Endothelial cell of umbilical vein (primary cell): ENCODE results near the gene AGAP3. TPM values are rescaled to one million over a fixed set of nuclear protein-coding genes. Genes with fewer than 3 reads are reported as not detected.

ENCODE experiments used
- BruUV-seq: library from RNA; stranded (reverse); fragments of 400-500 nt; replicated peaks from 2 replicates; lab custom pipeline; 2021; lab: Mats Ljungman, UMichigan
- CTCF ChIA-PET: fragments of 300-600, 350-600 bp; sonication (Branson Sonifier 250); formaldehyde crosslinking; loops from one replicate; lab custom pipeline; 2021; ENCODE audit warnings: antibody characterized with exemption, inconsistent platforms; lab: Charles Lee
- POLR2A ChIA-PET: fragments of 300-600, 350-600 bp; sonication (Branson Sonifier 250); formaldehyde crosslinking; loops from one replicate; lab custom pipeline; 2021; ENCODE audit warnings: antibody characterized with exemption, inconsistent platforms; lab: Charles Lee
- DNase-seq: peaks from one replicate; pipeline ENCODE4 v3.0.0-alpha.2; 2011; ENCODE audit warnings: low read depth, low spot score
- FAIRE-seq: peaks from 2 replicates; lab custom pipeline; 2011; peaks lifted over from hg19 to GRCh38; lab: Jason Lieb, UNC
- H2AFZ ChIP-seq: 2 replicates; pipeline ENCODE4 v1.6.0; 2012; ENCODE audit warnings: low read depth, low read length, control low read depth, inconsistent platforms
- H3K27ac ChIP-seq: 2 replicates; pipeline ENCODE4 v1.5.1; 2011; ENCODE audit warnings: low read depth, mild to moderate bottlenecking, control low read depth, low read length, moderate library complexity; ENCODE audit not compliant: insufficient read depth
- H3K27me3 ChIP-seq, 2 experiments: 2 replicates each; pipeline versions ENCODE4 v1.6.0 to v1.6.1; 2011; ENCODE audit warnings: low read length in 2 of 2, mixed read lengths in 1 of 2; ENCODE audit not compliant: control insufficient read depth in 2 of 2, insufficient read depth in 2 of 2
- H3K36me3 ChIP-seq, 2 experiments: 2 replicates in 1 of 2; 3 replicates in 1 of 2; pipeline ENCODE4 v1.5.1; 2011; ENCODE audit warnings: low read length in 2 of 2, mild to moderate bottlenecking in 1 of 2, moderate library complexity in 1 of 2; ENCODE audit not compliant: control insufficient read depth in 2 of 2, insufficient read depth in 2 of 2; ENCODE audit errors: extremely low read depth in 1 of 2
- H3K4me1 ChIP-seq: 3 replicates; pipeline ENCODE4 v1.5.1; 2011; ENCODE audit warnings: mild to moderate bottlenecking, low read length; ENCODE audit not compliant: control insufficient read depth, insufficient read depth; ENCODE audit errors: extremely low read depth
- H3K4me2 ChIP-seq: 2 replicates; pipeline ENCODE4 v1.6.1; 2011; ENCODE audit warnings: low read length, control low read depth, mixed read lengths; ENCODE audit not compliant: insufficient read depth
- H3K4me3 ChIP-seq, 3 experiments: fragments of 200-600 bp in 1 of 3; sonication (generic), shearing (Covaris generic) in 1 of 3; replicated peaks in 1 of 3; 2 replicates each; pipeline ENCODE4 v1.5.1; 2011 to 2016; ENCODE audit warnings: control low read depth in 3 of 3, low read length in 3 of 3, mild to moderate bottlenecking in 2 of 3, inconsistent platforms in 1 of 3, low read depth in 1 of 3, moderate library complexity in 1 of 3; ENCODE audit not compliant: insufficient read depth in 1 of 3
- H3K79me2 ChIP-seq: 2 replicates; pipeline ENCODE4 v1.6.0; 2012; ENCODE audit warnings: low read length, inconsistent platforms; ENCODE audit not compliant: control insufficient read depth, insufficient read depth
- H3K9ac ChIP-seq: replicated peaks from 2 replicates; pipeline ENCODE3; 2011; ENCODE audit warnings: low read length, control low read depth; ENCODE audit not compliant: insufficient read depth; ENCODE audit errors: extremely low read depth
- H3K9me1 ChIP-seq: replicated peaks from 3 replicates; pipeline ENCODE4 v1.6.0; 2011; ENCODE audit warnings: mild to moderate bottlenecking, low read length; ENCODE audit not compliant: control insufficient read depth, insufficient read depth; ENCODE audit errors: extremely low read depth
- H3K9me3 ChIP-seq: replicated peaks from 2 replicates; pipeline ENCODE4 v1.5.1; 2012; ENCODE audit warnings: low read length, inconsistent platforms; ENCODE audit not compliant: control insufficient read depth, insufficient read depth
- H4K20me1 ChIP-seq: replicated peaks from 2 replicates; pipeline ENCODE3; 2011; ENCODE audit warnings: mild to moderate bottlenecking, low read length; ENCODE audit not compliant: control insufficient read depth, insufficient read depth; ENCODE audit errors: extremely low read depth
- EZH2 ChIP-seq: IDR thresholded peaks from 2 replicates; pipeline ENCODE4 v1.6.1; 2012; ENCODE audit warnings: borderline replicate concordance, low read depth, mild to moderate bottlenecking, moderate library complexity, low read length, inconsistent platforms; ENCODE audit not compliant: severe bottlenecking
- FOS ChIP-seq: IDR thresholded peaks from 2 replicates; pipeline ENCODE4 v1.6.1; 2011; ENCODE audit warnings: mild to moderate bottlenecking, low read length, moderate library complexity, borderline replicate concordance; ENCODE audit not compliant: insufficient read depth
- GATA2 ChIP-seq: IDR thresholded peaks from 2 replicates; pipeline ENCODE4 v1.7.0; 2011; ENCODE audit warnings: low read depth, mild to moderate bottlenecking, moderate library complexity, mixed read lengths, low read length; ENCODE audit not compliant: insufficient read length, insufficient read depth
- JUN ChIP-seq: IDR thresholded peaks from 2 replicates; pipeline ENCODE4 v1.6.1; 2011; ENCODE audit warnings: borderline replicate concordance, low read depth; ENCODE audit not compliant: insufficient read length, insufficient read depth
- MYC ChIP-seq: IDR thresholded peaks from one replicate; pipeline ENCODE4 v1.6.1; 2011; ENCODE audit warnings: mild to moderate bottlenecking, low read depth, low read length
- POLR2A ChIP-seq: IDR thresholded peaks from 2 replicates; pipeline ENCODE4 v1.6.1; 2012; ENCODE audit warnings: low read depth, mild to moderate bottlenecking, control low read depth, low read length
- POLR2AphosphoS5 ChIP-seq: IDR thresholded peaks from 2 replicates; pipeline ENCODE4 v1.6.1; 2012; ENCODE audit warnings: low read depth, mild to moderate bottlenecking, control low read depth, low read length, moderate library complexity; ENCODE audit not compliant: insufficient read depth
- dilution Hi-C: fragments of 300-500 bp; cut with MboI; formaldehyde crosslinking; loops from one replicate; pipeline ENCODE4 v1.15.0; 2019; ENCODE audit warnings: low sequenced_read_pairs; ENCODE audit not compliant: extremely low pct_ligation_motif_present
- intact Hi-C: fragments of 100-400 bp; cut with micrococcal nuclease; formaldehyde crosslinking; loops from one replicate; pipeline ENCODE4 v1.10.0; 2022
- polyA plus RNA-seq, 4 experiments: library from polyadenylated mRNA; depleted of rRNA in 3 of 4; stranded (reverse) in 3 of 4; unstranded in 1 of 4; fragments of >200 nt; gene quantifications; 2 replicates each; pipeline versions ENCODE4 v1.2.1 to v1.2.3, GENCODE V29; 2011 to 2012; ENCODE audit warnings: missing spikeins in 1 of 4
- total RNA-seq: library from RNA; stranded (reverse); gene quantifications from 2 replicates; pipeline ENCODE4 v1.2.3, GENCODE V29; 2021
- TF ChIP-seq, protein P1 (sequence below), 2 donors: IDR thresholded peaks; 1 replicate in 1 of 2; 2 replicates in 1 of 2; pipeline ENCODE4 v1.5.1; 2011; ENCODE audit warnings: low read length in 2 of 2, mild to moderate bottlenecking in 2 of 2, moderate library complexity in 2 of 2, control low read depth in 1 of 2, inconsistent platforms in 1 of 2, low read depth in 1 of 2; ENCODE audit not compliant: insufficient read depth in 1 of 2; ENCODE audit errors: extremely low read depth in 1 of 2
- TF ChIP-seq, protein P2 (sequence below): IDR thresholded peaks from 2 replicates; pipeline ENCODE4 v1.6.1; 2011; ENCODE audit not compliant: insufficient read depth, insufficient read length

Gene AGAP3
- total and polyA plus RNA-seq, 2 donors (not counting 3 experiments of a cell fraction or from before 2014, with no cell fraction given), result 171 to 174 TPM

DNA sequence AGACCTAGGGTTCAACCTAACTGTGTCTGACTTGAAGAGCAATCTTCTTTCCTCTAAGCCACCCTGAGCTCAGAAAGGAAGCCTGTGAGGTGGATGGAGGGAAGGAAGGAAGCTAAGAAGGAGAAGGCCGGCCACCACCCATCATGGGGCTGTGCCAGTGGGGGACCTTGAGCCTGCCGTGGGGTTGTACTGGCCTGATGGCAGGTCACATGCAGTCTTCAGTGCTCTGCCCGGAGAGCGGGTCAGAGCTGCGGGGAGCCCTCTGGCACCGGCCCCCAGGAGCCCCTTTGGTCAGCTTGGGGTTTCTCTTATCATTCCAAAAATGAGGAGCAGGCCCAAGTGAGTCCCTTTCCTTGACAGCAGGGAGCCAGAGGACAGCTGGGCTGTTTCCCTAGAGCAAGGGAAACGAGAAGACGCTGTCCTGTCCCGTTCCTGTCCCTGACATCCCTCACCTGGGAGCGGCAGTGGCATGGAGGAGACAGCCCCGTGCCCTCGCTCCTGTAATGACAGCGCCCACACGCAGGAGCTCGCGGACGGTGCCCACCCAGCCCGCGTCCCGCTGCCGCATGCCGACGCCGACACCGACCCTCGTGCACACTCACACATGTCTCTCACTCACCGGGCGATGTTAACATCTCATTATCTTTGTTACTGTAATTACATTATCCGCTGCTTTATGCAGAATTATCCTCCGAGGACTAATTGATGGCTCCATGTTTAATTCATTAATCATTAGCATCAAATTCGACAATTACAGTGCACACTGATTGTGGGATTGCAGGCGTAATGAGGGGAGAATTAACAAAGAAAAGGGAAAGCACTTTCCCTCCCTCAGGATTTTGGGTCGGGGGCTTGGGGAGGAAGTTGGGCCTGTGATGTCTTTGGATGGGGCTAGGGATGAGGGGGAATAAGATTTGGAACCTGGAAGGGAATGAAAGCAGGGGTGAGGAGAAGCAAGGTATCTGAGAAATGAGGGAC, 49.9 kb downstream of the AGAP3 start:
- POLR2A ChIA-PET, result no interaction called here
- BruUV-seq, result no TSS peak
- intact Hi-C loops (no loop called here), dilution Hi-C loops (no loop called here)
- no peak for FAIRE-seq
- H3K79me2 ChIP-seq, result no peaks in the 10 kb centered on the region
- H3K4me2 ChIP-seq, result no peak overlapping the region
- CTCF ChIA-PET, result interaction anchor here (1.5 kb wide), 1 partner anchor 12 kb away, joined by 9 read pairs; no protein-coding TSS in a partner anchor
- no peaks in the 10 kb centered on the region for H4K20me1 ChIP-seq
- DNase-seq, result no peak
- no peaks in the 10 kb centered on the region for H3K9me1 ChIP-seq
- no peaks in the 10 kb centered on the region for H3K9me3 ChIP-seq
- H3K27me3 ChIP-seq, result no peaks in the 10 kb centered on the region
- peaks cover 11 to 69% of the 10 kb centered on the region in 2 experiments for H3K36me3 ChIP-seq
- TF ChIP-seq, protein P1, sequence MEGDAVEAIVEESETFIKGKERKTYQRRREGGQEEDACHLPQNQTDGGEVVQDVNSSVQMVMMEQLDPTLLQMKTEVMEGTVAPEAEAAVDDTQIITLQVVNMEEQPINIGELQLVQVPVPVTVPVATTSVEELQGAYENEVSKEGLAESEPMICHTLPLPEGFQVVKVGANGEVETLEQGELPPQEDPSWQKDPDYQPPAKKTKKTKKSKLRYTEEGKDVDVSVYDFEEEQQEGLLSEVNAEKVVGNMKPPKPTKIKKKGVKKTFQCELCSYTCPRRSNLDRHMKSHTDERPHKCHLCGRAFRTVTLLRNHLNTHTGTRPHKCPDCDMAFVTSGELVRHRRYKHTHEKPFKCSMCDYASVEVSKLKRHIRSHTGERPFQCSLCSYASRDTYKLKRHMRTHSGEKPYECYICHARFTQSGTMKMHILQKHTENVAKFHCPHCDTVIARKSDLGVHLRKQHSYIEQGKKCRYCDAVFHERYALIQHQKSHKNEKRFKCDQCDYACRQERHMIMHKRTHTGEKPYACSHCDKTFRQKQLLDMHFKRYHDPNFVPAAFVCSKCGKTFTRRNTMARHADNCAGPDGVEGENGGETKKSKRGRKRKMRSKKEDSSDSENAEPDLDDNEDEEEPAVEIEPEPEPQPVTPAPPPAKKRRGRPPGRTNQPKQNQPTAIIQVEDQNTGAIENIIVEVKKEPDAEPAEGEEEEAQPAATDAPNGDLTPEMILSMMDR (IDR thresholded peaks at IDR 0.05; ENCODE audit: extremely low read depth in 1 of 2, insufficient read depth in 1 of 2, low read depth in 1 of 2, low read length in 2 of 2), result no peak
- TF ChIP-seq GATA2 (no peak), EZH2 (no peak), POLR2AphosphoS5 (no peak), POLR2A (no peak), MYC (no peak), FOS (no peak), JUN (no peak)
- TF ChIP-seq, protein P2, sequence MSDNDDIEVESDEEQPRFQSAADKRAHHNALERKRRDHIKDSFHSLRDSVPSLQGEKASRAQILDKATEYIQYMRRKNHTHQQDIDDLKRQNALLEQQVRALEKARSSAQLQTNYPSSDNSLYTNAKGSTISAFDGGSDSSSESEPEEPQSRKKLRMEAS, result no peak
- no peak overlapping the region for H3K9ac ChIP-seq
- H3K27ac ChIP-seq, result no peak overlapping the region
- no peak overlapping the region for H2AFZ ChIP-seq
- H3K4me1 ChIP-seq, result no peaks in the 10 kb centered on the region
- no peak overlapping the region for H3K4me3 ChIP-seq
